ENCODE data around the gene PER3.

PER3 gene

GRCh38 chr1:7839526-7839925, 55.4 kb downstream of the PER3 start:
- DNase-seq: no peak

- no peak for DNase-seq
These were observed 58.4 kb downstream of the PER3 start for GRCh38 chr1:7842517-7842916.

GRCh38 chr1:7845761-7846160, 61.7 kb downstream of the PER3 start:
- DNase-seq: no peak

- DNase-seq: no peak
These were observed 62.6 kb downstream of the PER3 start for GRCh38 chr1:7846656-7847055.

GRCh38 chr1:7847599-7847998, 63.5 kb downstream of the PER3 start:
- DNase-seq: no peak

GRCh38 chr1:7850786-7851185, 66.7 kb downstream of the PER3 start:
- no peak for DNase-seq

- DNase-seq: no peak
These were observed 69.0 kb downstream of the PER3 start, which contains the start of gene UTS2 for GRCh38 chr1:7852804-7853683. Gene UTS2 (minus strand): TSS chr1:7853065. CDS start chr1:7853003, 62 bp downstream.

- no peak for DNase-seq
These were observed 69.6 kb downstream of the PER3 start for GRCh38 chr1:7853684-7854026.

- no peak for DNase-seq
These were observed 72.3 kb downstream of the PER3 start for GRCh38 chr1:7856345-7856744.

- DNase-seq: no peak
These were observed 72.9 kb downstream of the PER3 start for GRCh38 chr1:7857000-7857399.

- DNase-seq: no peak
These were observed 73.9 kb downstream of the PER3 start for GRCh38 chr1:7857985-7858384.

- no peak for DNase-seq
These were observed 75.3 kb downstream of the PER3 start for GRCh38 chr1:7859406-7859805.

- DNase-seq: no peak
These were observed 76.0 kb downstream of the PER3 start for GRCh38 chr1:7860130-7860529.

- DNase-seq: no peak
These were observed 77.4 kb downstream of the PER3 start for GRCh38 chr1:7861452-7861851.

GRCh38 chr1:7862211-7863060, 78.3 kb downstream of the PER3 start:
- no peak for DNase-seq

GRCh38 chr1:7863756-7864328, 79.8 kb downstream of the PER3 start:
- DNase-seq: no peak

GRCh38 chr1:7865978-7866377, 81.9 kb downstream of the PER3 start:
- no peak for DNase-seq

GRCh38 chr1:7868070-7868780, 84.1 kb downstream of the PER3 start:
- DNase-seq: no peak

GRCh38 chr1:7869136-7869920, 85.2 kb downstream of the PER3 start:
- DNase-seq: no peak

- no peak for DNase-seq
These were observed 87.0 kb downstream of the PER3 start for GRCh38 chr1:7871136-7871535.

GRCh38 chr1:7873801-7874795, 90.0 kb downstream of the PER3 start:
- DNase-seq: no peak

Measured in NCI-H187 treated with DMSO at 0.1 percent for 48 hours (cell line).